Hematopoietic multipotent progenitor cell treated with erythropoietin and hydrocortisone succinate and interleukin-3 and kit ligand, for 15 days (in vitro differentiated cells): ENCODE results near the gene TPSB2.

Experiments used
- DNase-seq: peaks from one replicate; pipeline ENCODE4 v3.0.0-alpha.2; 2015; ENCODE audit warnings: low spot score

The TPSB2 gene

DNA sequence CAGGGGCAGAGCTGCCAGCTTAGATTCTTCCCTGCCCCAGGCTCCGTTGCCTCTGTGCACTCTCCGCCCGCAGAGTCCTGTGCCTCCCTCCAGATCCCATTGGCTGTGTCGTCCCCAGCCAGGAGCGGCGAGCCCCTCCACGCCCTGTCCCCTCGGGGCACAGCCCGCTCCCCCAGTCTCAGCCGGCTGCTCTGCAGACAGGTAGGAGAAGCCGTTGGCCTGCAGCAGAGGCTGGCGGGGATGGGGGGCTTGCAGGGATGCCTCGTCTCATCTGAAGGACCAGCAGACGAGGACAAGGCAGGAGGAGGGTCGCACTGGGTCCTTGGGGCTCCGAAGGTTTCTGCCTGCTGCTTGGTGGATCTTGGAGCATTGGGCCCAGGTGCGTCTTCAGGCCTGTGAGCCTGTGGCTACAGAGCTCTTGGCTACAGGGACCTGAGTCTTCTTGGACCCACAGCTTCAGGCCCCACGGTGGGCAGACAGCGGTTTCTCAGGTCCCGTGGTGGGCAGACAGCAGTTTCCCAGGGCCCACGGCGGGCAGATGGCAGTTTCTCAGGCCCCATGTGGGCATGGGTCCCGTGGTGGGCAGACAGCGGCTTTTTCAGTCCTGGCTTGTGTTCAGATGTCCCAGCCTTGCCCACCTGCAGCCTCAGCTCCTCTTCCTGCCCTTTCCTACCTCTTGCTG lies 10.9 kb downstream of the TPSB2 start:
- no peak for DNase-seq

GRCh38 chr16:1218061-1218929 lies 11.7 kb downstream of the TPSB2 start:
- DNase-seq = no peak

DNA sequence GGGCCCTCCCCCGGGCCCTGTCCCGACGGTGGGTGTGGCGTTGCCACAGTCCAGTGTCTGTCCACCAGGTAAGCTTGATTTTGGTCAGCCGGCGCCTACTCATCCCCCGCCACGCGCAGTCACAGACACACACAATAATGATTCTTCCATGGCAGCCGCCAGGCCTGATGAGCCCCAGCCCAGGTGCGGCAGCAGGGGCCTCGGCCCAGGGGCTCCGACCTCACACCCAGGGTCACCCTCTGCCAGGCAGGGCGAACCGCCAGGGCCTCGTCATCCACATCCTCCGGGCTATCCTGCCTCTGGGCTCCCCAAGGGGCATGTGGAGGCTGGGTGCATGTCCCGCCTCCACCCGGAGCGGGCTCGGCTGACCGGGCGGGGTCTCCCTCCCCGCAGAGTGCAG lies 12.5 kb downstream of the TPSB2 start:
- DNase-seq = no peak

- no peak for DNase-seq
Measured at GRCh38 chr16:1216681-1217400, 13.1 kb downstream of the TPSB2 start.

- no peak for DNase-seq
Measured at GRCh38 chr16:1216296-1216619, 13.7 kb downstream of the TPSB2 start.

- DNase-seq = no peak
Measured at GRCh38 chr16:1215574-1216295, 14.2 kb downstream of the TPSB2 start.

DNA sequence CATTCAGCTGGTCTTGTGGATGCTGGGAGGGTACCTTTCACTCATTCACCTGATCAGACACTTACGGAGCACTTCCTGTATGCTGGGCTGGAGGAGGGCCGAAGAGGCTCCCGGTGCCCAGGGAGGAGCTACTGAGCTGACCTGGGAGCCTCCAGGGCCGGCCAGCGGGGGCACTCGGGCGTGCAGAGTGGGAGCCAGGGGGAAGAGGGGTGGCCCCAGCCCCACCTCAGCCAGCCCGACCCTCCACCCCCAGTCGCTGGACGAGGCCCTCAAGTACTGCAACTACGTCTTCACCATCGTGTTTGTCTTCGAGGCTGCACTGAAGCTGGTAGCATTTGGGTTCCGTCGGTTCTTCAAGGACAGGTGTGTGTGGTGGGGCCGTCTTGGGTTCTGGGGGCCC lies 15.3 kb downstream of the TPSB2 start:
- DNase-seq = no peak

DNA sequence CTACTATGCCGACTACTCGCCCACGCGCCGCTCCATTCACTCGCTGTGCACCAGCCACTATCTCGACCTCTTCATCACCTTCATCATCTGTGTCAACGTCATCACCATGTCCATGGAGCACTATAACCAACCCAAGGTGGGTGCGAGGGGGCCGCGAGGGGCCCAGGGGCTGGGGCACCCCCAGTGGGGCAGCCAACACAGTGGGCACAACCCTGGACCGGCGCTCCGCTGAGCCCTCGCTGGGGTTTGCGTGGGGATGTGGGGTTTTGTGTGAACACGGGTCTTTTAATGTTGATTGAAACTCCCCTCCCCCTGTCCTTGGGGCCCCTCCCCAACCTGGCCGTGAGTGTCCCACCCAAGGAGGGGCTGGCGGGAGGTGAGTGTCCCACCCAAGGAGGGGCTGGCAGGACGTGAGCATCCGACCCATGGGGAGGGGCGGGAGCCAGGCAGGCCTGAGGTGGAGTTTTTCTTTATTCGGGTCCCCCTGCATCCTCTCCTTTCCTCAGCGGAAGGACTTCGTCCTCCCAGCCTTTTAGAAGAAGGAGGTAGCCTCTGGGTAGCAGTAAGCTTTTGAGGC lies 16.1 kb downstream of the TPSB2 start:
- no peak for DNase-seq

GRCh38 chr16:1213231-1213630 lies 16.8 kb downstream of the TPSB2 start:
- no peak for DNase-seq

DNA sequence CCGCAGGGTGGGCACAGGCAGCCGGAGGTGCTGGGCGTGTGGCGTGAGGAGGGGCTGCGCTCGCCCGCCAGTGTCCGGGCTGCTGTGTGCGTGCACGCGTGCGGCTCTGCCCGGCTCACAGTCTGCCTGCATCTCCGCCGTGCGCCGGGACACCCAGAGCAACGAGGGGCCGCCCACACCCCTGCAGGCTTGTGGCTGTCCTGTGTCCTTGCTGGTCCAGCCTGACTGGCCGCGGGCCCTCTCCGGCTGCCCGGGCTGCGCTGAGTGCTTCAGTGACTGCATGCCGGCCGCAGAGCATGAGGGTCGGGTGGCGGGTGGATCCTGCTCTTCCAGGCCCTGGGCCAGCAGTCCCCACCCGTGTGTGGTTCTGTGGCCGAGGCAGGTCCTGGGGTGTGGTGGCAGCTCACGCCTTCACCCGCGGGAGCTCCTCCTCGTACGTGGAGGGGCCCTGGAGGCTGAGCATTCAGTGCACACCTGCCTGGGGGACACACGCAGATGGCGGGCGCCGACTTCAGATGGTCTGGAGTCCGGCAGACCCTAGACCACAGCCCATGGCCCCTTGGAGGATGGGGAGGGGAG lies 17.3 kb downstream of the TPSB2 start:
- DNase-seq = no peak

- DNase-seq = no peak
Measured at GRCh38 chr16:1211451-1212268, 18.3 kb downstream of the TPSB2 start.

GRCh38 chr16:1210461-1210860 lies 19.5 kb downstream of the TPSB2 start:
- DNase-seq = no peak

GRCh38 chr16:1209081-1209480 lies 20.9 kb downstream of the TPSB2 start:
- no peak for DNase-seq

- DNase-seq = no peak
Measured at GRCh38 chr16:1208239-1208830, 21.6 kb downstream of the TPSB2 start.

- DNase-seq = no peak
Measured at GRCh38 chr16:1206786-1207185, 23.2 kb downstream of the TPSB2 start.

DNA sequence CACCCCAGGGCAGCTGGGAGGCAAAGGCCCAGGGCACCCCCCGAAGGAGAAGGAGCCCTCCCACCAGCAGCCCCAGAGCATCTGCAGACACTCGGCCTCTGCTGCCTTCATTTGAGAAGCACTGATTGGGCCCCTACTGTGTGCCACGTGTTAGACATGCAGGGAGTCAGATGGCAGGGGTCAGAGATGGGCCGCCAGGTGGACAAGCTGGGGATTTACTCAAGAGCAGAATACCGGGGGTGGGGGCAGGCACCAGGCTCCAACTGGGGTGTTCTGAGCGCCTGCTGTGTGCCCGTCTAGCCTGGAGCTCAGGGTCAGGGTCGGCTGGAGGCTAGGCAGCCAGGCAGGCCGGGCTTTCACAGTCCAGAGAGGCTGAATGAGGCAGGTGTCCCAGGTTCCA lies 23.7 kb downstream of the TPSB2 start:
- no peak for DNase-seq

DNA sequence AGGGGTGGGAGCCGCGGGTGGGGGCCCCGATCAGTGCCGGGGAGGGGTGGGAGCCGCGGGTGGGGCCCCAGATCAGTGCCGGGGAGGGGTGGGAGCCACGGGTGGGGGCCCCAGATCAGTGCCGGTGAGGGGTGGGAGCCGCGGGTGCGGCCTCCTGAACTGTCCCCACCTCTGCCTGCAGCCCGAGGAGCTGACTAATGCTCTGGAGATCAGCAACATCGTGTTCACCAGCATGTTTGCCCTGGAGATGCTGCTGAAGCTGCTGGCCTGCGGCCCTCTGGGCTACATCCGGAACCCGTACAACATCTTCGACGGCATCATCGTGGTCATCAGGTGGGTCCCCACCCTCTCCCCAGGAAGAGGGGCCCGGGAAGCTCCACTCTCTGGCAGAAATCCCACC lies 25.1 kb downstream of the TPSB2 start:
- DNase-seq = no peak

GRCh38 chr16:1202274-1202673 lies 27.7 kb downstream of the TPSB2 start:
- DNase-seq = no peak

GRCh38 chr16:1201444-1201843 lies 28.5 kb downstream of the TPSB2 start:
- no peak for DNase-seq

DNA sequence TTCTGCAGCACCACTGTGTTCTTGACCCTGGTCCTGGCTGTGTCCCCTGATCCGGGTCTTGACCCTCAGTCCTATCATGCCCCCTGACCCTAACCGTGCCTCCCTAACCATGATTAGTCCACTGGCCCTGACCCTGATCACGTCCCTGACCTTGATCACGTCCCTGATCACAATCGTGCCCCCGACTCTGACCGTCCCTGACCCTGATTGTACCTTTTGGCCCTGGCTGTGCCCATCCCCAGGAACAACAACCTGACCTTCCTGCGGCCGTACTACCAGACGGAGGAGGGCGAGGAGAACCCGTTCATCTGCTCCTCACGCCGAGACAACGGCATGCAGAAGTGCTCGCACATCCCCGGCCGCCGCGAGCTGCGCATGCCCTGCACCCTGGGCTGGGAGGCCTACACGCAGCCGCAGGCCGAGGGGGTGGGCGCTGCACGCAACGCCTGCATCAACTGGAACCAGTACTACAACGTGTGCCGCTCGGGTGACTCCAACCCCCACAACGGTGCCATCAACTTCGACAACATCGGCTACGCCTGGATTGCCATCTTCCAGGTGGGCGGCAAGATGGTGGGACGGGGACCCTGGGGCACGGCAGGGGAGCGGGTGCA lies 29.9 kb downstream of the TPSB2 start:
- DNase-seq = no peak
